Gastrocnemius medialis (tissue), 4 donors: ENCODE results near the gene CD164.

Source experiments
- POLR2A ChIP-seq, 2 donors: fragments of 450-650 bp; IDR thresholded peaks; one replicate each; pipeline ENCODE4 v1.6.1; 2017; ENCODE audit warnings: antibody characterized with exemption in 2 of 2, mild to moderate bottlenecking in 2 of 2, moderate library complexity in 2 of 2
- TF ChIP-seq, protein P1 (sequence below), 5 experiments: fragments of 450-650 bp in 3 of 5; fragments of 200-600 bp in 2 of 5; sonication (generic) in 2 of 5; IDR thresholded peaks in 4 of 5; conservative IDR thresholded peaks in 1 of 5; 1 replicate in 4 of 5; 2 replicates in 1 of 5; pipeline ENCODE4 v1.5.1; 2016 to 2019; ENCODE audit warnings: antibody characterized with exemption in 5 of 5, mild to moderate bottlenecking in 3 of 5, moderate library complexity in 3 of 5

DNA sequence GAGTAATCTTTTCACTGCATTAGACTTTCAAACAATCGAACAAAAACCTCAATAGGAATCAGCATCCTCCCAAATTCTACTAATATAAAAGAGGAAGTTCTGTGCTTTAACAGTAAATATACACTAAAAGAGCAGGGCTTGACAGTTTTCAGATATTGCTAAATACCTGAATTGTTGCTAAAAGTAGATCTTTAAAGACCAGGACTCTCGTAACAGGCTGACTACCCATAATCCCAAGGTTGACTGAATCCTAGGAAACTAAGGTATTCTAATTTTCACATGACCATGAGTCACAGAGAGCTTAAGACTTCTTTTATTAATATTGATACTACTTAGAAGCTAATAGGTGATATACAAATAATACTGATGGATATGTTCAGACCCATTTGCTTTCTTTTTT lies 10.1 kb downstream of the CD164 start:
- TF ChIP-seq, protein P1, sequence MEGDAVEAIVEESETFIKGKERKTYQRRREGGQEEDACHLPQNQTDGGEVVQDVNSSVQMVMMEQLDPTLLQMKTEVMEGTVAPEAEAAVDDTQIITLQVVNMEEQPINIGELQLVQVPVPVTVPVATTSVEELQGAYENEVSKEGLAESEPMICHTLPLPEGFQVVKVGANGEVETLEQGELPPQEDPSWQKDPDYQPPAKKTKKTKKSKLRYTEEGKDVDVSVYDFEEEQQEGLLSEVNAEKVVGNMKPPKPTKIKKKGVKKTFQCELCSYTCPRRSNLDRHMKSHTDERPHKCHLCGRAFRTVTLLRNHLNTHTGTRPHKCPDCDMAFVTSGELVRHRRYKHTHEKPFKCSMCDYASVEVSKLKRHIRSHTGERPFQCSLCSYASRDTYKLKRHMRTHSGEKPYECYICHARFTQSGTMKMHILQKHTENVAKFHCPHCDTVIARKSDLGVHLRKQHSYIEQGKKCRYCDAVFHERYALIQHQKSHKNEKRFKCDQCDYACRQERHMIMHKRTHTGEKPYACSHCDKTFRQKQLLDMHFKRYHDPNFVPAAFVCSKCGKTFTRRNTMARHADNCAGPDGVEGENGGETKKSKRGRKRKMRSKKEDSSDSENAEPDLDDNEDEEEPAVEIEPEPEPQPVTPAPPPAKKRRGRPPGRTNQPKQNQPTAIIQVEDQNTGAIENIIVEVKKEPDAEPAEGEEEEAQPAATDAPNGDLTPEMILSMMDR (IDR thresholded peaks at IDR 0.05 in 4 of 5, conservative IDR thresholded peaks at IDR 0.05 in 1 of 5): no peak
- TF ChIP-seq POLR2A (IDR thresholded peaks at IDR 0.05): no peak
